NB4 (cell line): ENCODE results near the gene MNX1.

ENCODE experiments used
- DNase-seq: peaks from one replicate; pipeline ENCODE4 v3.0.0; 2010; ENCODE audit warnings: low read depth
- H3K4me3 ChIP-seq: one replicate; pipeline ENCODE4 v1.5.1; 2011; ENCODE audit warnings: mild to moderate bottlenecking, low read depth, low read length, moderate library complexity
- CTCF ChIP-seq: IDR thresholded peaks from one replicate; pipeline ENCODE4 v1.5.1; 2012; ENCODE audit warnings: low read depth, low read length
- MAX ChIP-seq: IDR thresholded peaks from 2 replicates; pipeline ENCODE4 v1.6.1; 2011; ENCODE audit warnings: low read depth, low read length
- MYC ChIP-seq: IDR thresholded peaks from 2 replicates; pipeline ENCODE4 v1.6.1; 2011; ENCODE audit warnings: low read depth, low read length
- POLR2A ChIP-seq: IDR thresholded peaks from 2 replicates; pipeline ENCODE4 v1.6.1; 2011; ENCODE audit warnings: mild to moderate bottlenecking; ENCODE audit not compliant: insufficient read length; ENCODE audit errors: extremely low read depth

The MNX1 gene

GRCh38 chr7:157009778-157010587, 480 bp downstream of the MNX1 start:
- no peak for DNase-seq
- no peak overlapping the region for H3K4me3 ChIP-seq

GRCh38 chr7:157009170-157009777, 1.2 kb downstream of the MNX1 start:
- TF ChIP-seq MYC = no peak
- no peak for TF ChIP-seq CTCF
- TF ChIP-seq POLR2A = no peak
- TF ChIP-seq MAX = no peak
- no peak for DNase-seq
- H3K4me3 ChIP-seq = no peak overlapping the region

More at GRCh38 chr7:157009778-157010587, 480 bp downstream of the MNX1 start:
- TF ChIP-seq MYC (no peak), MAX (no peak), POLR2A (no peak), CTCF (no peak)

- no peak for TF ChIP-seq MAX
- no peak for TF ChIP-seq CTCF
- no peak for TF ChIP-seq MYC
- no peak for TF ChIP-seq POLR2A
- no peak overlapping the region for H3K4me3 ChIP-seq
- DNase-seq = no peak
Measured at GRCh38 chr7:157008206-157009169, 2.0 kb downstream of the MNX1 start.

- no peak for DNase-seq
- no peak for TF ChIP-seq CTCF
- no peak overlapping the region for H3K4me3 ChIP-seq
Measured at GRCh38 chr7:157007470-157008066, 2.9 kb downstream of the MNX1 start.

- no peak for DNase-seq
- TF ChIP-seq POLR2A = no peak
- TF ChIP-seq MAX = no peak
- TF ChIP-seq MYC = no peak
- TF ChIP-seq CTCF = no peak
- H3K4me3 ChIP-seq = no peak overlapping the region
Measured at GRCh38 chr7:157006829-157007469, 3.5 kb downstream of the MNX1 start.
